GM12801 (cell line): ENCODE measurements around the gene GDI2.

Experiments used
- CTCF ChIP-seq: IDR thresholded peaks from one replicate; pipeline ENCODE4 v1.5.1; 2011; ENCODE audit warnings: control low read depth; ENCODE audit not compliant: insufficient read length; ENCODE audit errors: extremely low read depth

Gene GDI2

GRCh38 chr10:5813341-5814109 lies at the start of gene GDI2:
Gene GDI2, minus strand, starts transcription at chr10:5813434. Its CDS starts 176 bp downstream, at chr10:5813258.
- no peak for TF ChIP-seq CTCF

GRCh38 chr10:5862360-5862961 lies 49.2 kb upstream of the GDI2 start:
- TF ChIP-seq CTCF: no peak

DNA sequence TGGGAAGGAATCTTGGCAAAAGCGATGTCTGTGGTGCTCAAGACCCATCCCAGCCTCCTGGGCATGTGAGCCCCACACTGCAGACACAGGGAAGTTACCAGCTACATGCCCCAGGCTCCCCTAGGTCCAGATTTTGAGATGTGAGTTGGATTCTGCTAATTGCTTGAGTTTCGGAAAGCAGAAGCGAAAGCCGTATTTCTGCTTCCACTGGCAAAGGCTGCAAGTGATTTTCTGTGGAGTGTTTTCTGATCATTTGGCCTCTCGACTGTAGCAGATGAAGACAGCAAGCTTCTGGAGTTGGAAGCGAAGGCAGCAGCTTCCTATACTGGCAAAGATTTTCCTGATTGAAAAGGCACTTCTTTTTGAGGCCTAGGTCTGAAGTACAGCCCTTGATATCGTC lies 46.8 kb upstream of the GDI2 start:
- no peak for TF ChIP-seq CTCF

GRCh38 chr10:5858811-5859210 lies 45.6 kb upstream of the GDI2 start:
- TF ChIP-seq CTCF: no peak

DNA sequence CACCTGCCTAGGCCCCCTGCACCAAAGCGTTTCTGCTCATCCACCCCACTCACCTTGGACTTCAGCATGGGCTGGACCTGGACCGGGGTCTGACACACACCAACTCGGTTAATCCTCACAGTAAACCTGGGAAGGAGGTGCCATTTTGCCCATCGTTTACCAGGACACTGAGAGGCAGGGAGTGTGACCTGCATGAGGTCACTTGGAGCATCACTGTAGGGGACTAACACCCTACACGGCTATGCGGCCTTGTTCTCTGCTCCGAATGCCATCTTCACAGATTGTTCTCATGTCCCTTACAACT lies 43.4 kb upstream of the GDI2 start:
- TF ChIP-seq CTCF: no peak

GRCh38 chr10:5855979-5856700 lies 42.9 kb upstream of the GDI2 start:
- TF ChIP-seq CTCF: no peak

GRCh38 chr10:5854131-5854475 lies 40.9 kb upstream of the GDI2 start:
- no peak for TF ChIP-seq CTCF
